Trophoblast cell (in vitro differentiated cells and primary cell): ENCODE measurements around the gene TBC1D8. TPM values are rescaled to one million over a fixed set of nuclear protein-coding genes. Genes with fewer than 3 reads are reported as not detected.

Experiments
- DNase-seq, 2 donors: peaks; one replicate each; pipeline ENCODE4 v3.0.0-alpha.2; 2016
- H2AFZ ChIP-seq: 2 replicates; pipeline ENCODE4 v1.6.1; 2013; ENCODE audit warnings: low read length, moderate library complexity, mild to moderate bottlenecking; ENCODE audit not compliant: insufficient read depth, poor library complexity
- H2AK5ac ChIP-seq: 2 replicates; pipeline ENCODE4 v1.6.1; 2013; ENCODE audit warnings: mild to moderate bottlenecking, low read length
- H2BK120ac ChIP-seq: 2 replicates; pipeline ENCODE4 v1.6.1; 2013; ENCODE audit warnings: low read length, mild to moderate bottlenecking, moderate library complexity; ENCODE audit not compliant: insufficient read depth, poor library complexity
- H2BK12ac ChIP-seq: 2 replicates; pipeline ENCODE4 v1.6.1; 2013; ENCODE audit warnings: mild to moderate bottlenecking, low read length, moderate library complexity
- H2BK5ac ChIP-seq: 2 replicates; pipeline ENCODE4 v1.6.1; 2013; ENCODE audit warnings: low read length, low read depth, moderate library complexity, mild to moderate bottlenecking; ENCODE audit not compliant: poor library complexity
- H3K14ac ChIP-seq: 2 replicates; pipeline ENCODE4 v1.6.1; 2013; ENCODE audit warnings: mild to moderate bottlenecking, low read length
- H3K18ac ChIP-seq: 2 replicates; pipeline ENCODE4 v1.6.1; 2013; ENCODE audit warnings: mild to moderate bottlenecking, low read length
- H3K23ac ChIP-seq: 2 replicates; pipeline ENCODE4 v1.6.1; 2013; ENCODE audit warnings: low read length
- H3K27ac ChIP-seq: 2 replicates; pipeline ENCODE4 v1.5.1; 2013; ENCODE audit warnings: low read depth, mild to moderate bottlenecking, inconsistent platforms, low read length, moderate library complexity
- H3K27me3 ChIP-seq: 2 replicates; pipeline ENCODE4 v1.6.1; 2013; ENCODE audit warnings: inconsistent platforms, mild to moderate bottlenecking, low read length, moderate library complexity; ENCODE audit not compliant: insufficient read depth
- H3K36me3 ChIP-seq, 2 experiments: 1 replicate in 1 of 2; 2 replicates in 1 of 2; pipeline ENCODE4 v1.6.1; 2013; ENCODE audit warnings: low read length in 2 of 2, mild to moderate bottlenecking in 2 of 2, moderate library complexity in 1 of 2; ENCODE audit not compliant: insufficient read depth in 2 of 2, control insufficient read depth in 1 of 2
- H3K4ac ChIP-seq: 2 replicates; pipeline ENCODE4 v1.6.1; 2013; ENCODE audit warnings: low read depth, mild to moderate bottlenecking, low read length, moderate library complexity
- H3K4me1 ChIP-seq, 2 experiments: 1 replicate in 1 of 2; 2 replicates in 1 of 2; pipeline ENCODE4 v1.6.1; 2013; ENCODE audit warnings: low read length in 2 of 2, mild to moderate bottlenecking in 2 of 2, moderate library complexity in 1 of 2; ENCODE audit not compliant: insufficient read depth in 2 of 2, control insufficient read depth in 1 of 2
- H3K4me2 ChIP-seq: 2 replicates; pipeline ENCODE4 v1.6.1; 2013; ENCODE audit warnings: inconsistent platforms, mild to moderate bottlenecking, low read length, moderate library complexity
- H3K4me3 ChIP-seq: 2 replicates; pipeline ENCODE4 v1.5.1; 2013; ENCODE audit warnings: mild to moderate bottlenecking, low read depth, low read length, inconsistent platforms
- H3K79me1 ChIP-seq: one replicate; pipeline ENCODE4 v1.6.1; 2013; ENCODE audit warnings: low read length
- H3K79me2 ChIP-seq: 2 replicates; pipeline ENCODE4 v1.6.1; 2013; ENCODE audit warnings: low read length, mild to moderate bottlenecking; ENCODE audit not compliant: control insufficient read depth, insufficient read depth, poor library complexity
- H3K9ac ChIP-seq: 2 replicates; pipeline ENCODE4 v1.6.1; 2013; ENCODE audit warnings: mild to moderate bottlenecking, low read length
- H3K9me3 ChIP-seq: 2 replicates; pipeline ENCODE4 v1.6.1; 2013; ENCODE audit warnings: low read depth, mild to moderate bottlenecking, control low read depth, inconsistent platforms, low read length; ENCODE audit not compliant: insufficient read depth
- H4K12ac ChIP-seq: 2 replicates; pipeline ENCODE4 v1.6.1; 2013; ENCODE audit warnings: low read depth, mild to moderate bottlenecking, low read length, moderate library complexity
- H4K8ac ChIP-seq: 2 replicates; pipeline ENCODE4 v1.6.1; 2013; ENCODE audit warnings: low read depth, mild to moderate bottlenecking, low read length, moderate library complexity
- H4K91ac ChIP-seq: one replicate; pipeline ENCODE4 v1.6.1; 2013; ENCODE audit warnings: low read depth, mild to moderate bottlenecking, low read length, moderate library complexity
- WGBS: extraction: QIAGEN DNeasy Blood & Tissue Kit; methylation state at CpG from one replicate; pipeline ENCODE4 v1.1.7; 2013; ENCODE audit warnings: missing lambda C conversion rate; ENCODE audit not compliant: insufficient read length, insufficient coverage; ENCODE audit errors: extremely low coverage; 5-methylcytosine and 5-hydroxymethylcytosine counted together
- polyA plus RNA-seq: library from polyadenylated mRNA; stranded (reverse); fragments of 200-250 nt; gene quantifications from 2 replicates; pipeline ENCODE4 v1.2.3, GENCODE V29; 2013

The TBC1D8 gene
- polyA plus RNA-seq, result 3.6 and 4.0 TPM in 2 replicates

DNA sequence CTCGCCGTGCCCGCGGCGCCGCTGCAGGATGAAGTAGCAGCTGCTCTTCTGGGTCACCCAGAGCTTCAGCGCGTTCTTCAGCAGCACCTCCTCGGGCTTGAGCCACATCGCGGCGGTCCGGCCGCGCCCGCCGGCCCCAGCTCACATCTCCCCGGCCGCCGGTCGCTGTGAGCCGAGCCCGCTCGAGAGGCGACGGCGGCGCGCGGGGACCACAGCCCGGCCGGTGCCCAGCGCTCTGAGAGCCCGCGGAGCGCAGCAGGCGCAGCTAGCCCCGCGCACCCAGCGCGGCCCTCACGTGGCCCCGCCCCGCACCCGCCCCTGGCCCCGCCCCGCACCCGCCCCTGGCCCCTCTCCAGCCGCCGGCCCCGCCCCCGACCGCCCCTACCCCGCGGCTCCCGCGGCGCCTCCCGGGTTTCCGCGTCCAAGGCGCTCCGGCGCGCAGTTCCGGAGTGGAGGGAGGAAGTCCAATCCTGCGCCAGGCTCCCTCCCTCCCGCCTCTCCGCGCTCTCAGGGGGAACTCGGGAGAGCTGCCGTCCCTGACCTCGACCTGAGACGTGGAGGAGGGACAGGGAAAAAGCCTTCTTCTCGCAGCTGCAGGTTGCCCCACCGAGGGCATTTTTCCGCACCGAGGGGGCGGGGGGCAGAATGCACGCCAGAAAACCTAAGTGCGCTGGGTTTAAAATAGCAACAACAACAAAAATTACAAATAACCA is at the start of gene TBC1D8:
TBC1D8 (minus strand) TSS at position 237 of the 713 bp plus-strand sequence; CDS start at position 108, 129 bp downstream.
- peak within 1 kb of the TSS; percentile 72 for H4K91ac ChIP-seq
- WGBS, result no CpG with 5 or more reads among the region's 81 CpGs
- peaks cover 4% of the 10 kb centered on the region for H3K79me1 ChIP-seq
- H3K23ac ChIP-seq, result no peak within 1 kb of the TSS
- H3K27me3 ChIP-seq, result no peaks in the 10 kb centered on the region
- no peak within 1 kb of the TSS for H3K14ac ChIP-seq
- peak; percentile 72 to 87 for DNase-seq
- no peak within 1 kb of the TSS for H2BK12ac ChIP-seq
- H3K79me2 ChIP-seq, result peaks cover 4% of the 10 kb centered on the region
- peak within 1 kb of the TSS; percentile 12 for H3K4ac ChIP-seq
- peak within 1 kb of the TSS; percentile 79 for H3K4me3 ChIP-seq
- H2BK5ac ChIP-seq, result peak within 1 kb of the TSS; percentile 47
- H3K27ac ChIP-seq, result no peak within 1 kb of the TSS
- H3K18ac ChIP-seq, result peak within 1 kb of the TSS; percentile 79
- H3K9me3 ChIP-seq, result no peaks in the 10 kb centered on the region
- H4K8ac ChIP-seq, result peak within 1 kb of the TSS; percentile 89
- H3K9ac ChIP-seq, result no peak within 1 kb of the TSS
- H2AFZ ChIP-seq, result peak within 1 kb of the TSS; percentile 77
- peak within 1 kb of the TSS; percentile 71 for H3K4me2 ChIP-seq
- no peak within 1 kb of the TSS for H2BK120ac ChIP-seq
- H3K4me1 ChIP-seq, result peaks cover 4 to 15% of the 10 kb centered on the region in 2 experiments
- H2AK5ac ChIP-seq, result no peak within 1 kb of the TSS
- no peak within 1 kb of the TSS for H4K12ac ChIP-seq
- no peaks in the 10 kb centered on the region for H3K36me3 ChIP-seq

DNA sequence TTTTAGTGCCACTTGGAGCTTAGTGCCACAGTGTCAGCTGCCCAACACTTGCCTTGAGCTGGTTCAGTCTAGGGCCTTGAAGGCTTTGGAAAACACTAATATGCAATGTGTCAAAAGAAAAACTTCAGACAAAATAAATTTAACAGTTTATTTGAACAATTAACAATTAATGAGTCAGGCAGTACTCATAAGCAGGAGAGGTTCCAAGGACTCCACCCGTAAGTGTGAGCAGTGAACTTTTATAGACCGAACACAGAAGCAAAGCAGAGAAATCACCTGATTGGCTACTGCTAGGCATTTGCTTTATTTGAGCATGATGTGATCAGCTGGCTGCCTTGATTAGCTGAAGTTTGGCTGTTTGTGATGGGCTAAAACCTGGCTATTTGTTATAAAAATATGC is 49.5 kb upstream of the TBC1D8 start:
- WGBS, result no CpG with 5 or more reads among the region's 2 CpGs

DNA sequence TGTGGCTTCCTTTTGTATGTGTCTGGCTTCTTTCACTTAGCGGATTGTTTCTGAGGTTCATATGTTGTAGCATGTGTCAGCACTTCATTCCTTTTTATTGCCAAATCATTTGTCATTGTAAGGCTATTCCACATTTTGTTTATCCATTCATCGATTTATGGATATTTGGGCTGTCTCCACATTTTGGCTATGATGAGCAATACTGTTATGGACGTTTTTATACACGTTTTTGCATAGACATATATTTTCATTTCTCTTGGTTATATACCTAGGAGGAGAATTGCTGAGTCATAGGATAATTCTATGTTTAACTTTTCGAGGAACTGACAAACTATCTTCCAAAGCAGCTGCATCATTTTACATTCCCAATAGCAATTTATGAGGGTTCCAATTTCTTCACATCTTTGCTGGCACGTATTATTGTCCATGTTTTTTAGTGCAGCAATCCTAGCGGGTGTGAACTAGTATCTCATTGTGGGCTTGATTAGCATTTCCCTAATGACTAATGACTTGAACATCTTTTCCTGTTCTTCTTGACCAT is 48.1 kb upstream of the TBC1D8 start:
- Histone ChIP-seq H3K36me3 (no peaks in the 10 kb centered on the region), H3K4ac (no peak overlapping the region), H2AFZ (no peak overlapping the region), H3K27me3 (no peaks in the 10 kb centered on the region), H3K9me3 (no peaks in the 10 kb centered on the region), H3K4me3 (no peak overlapping the region), H3K14ac (no peak overlapping the region), H4K8ac (no peak overlapping the region), H3K23ac (no peak overlapping the region), H3K79me2 (no peaks in the 10 kb centered on the region), H2BK120ac (no peak overlapping the region), H4K91ac (no peak overlapping the region), H3K27ac (no peak overlapping the region), H3K79me1 (no peaks in the 10 kb centered on the region), H3K18ac (no peak overlapping the region), H3K9ac (no peak overlapping the region), H2BK5ac (no peak overlapping the region), H3K4me2 (no peak overlapping the region), H2BK12ac (no peak overlapping the region), H4K12ac (no peak overlapping the region), H3K4me1 (no peaks in the 10 kb centered on the region), H2AK5ac (no peak overlapping the region)
- WGBS, result no CpG with 5 or more reads among the region's 7 CpGs
- DNase-seq, result no peak

More for the DNA sequence above, 49.5 kb upstream of the TBC1D8 start:
- no peak overlapping the region for H3K18ac ChIP-seq
- H3K36me3 ChIP-seq, result no peaks in the 10 kb centered on the region
- H3K79me1 ChIP-seq, result no peaks in the 10 kb centered on the region
- H4K91ac ChIP-seq, result no peak overlapping the region
- no peaks in the 10 kb centered on the region for H3K4me1 ChIP-seq
- H2BK12ac ChIP-seq, result no peak overlapping the region
- H4K12ac ChIP-seq, result no peak overlapping the region
- no peak overlapping the region for H4K8ac ChIP-seq
- H3K79me2 ChIP-seq, result no peaks in the 10 kb centered on the region
- H3K23ac ChIP-seq, result no peak overlapping the region
- no peak overlapping the region for H2AFZ ChIP-seq
- no peaks in the 10 kb centered on the region for H3K9me3 ChIP-seq
- no peaks in the 10 kb centered on the region for H3K27me3 ChIP-seq
- no peak overlapping the region for H2AK5ac ChIP-seq
- no peak overlapping the region for H3K9ac ChIP-seq
- H3K27ac ChIP-seq, result no peak overlapping the region
- no peak overlapping the region for H3K4ac ChIP-seq
- H2BK120ac ChIP-seq, result no peak overlapping the region
- H2BK5ac ChIP-seq, result no peak overlapping the region
- H3K4me3 ChIP-seq, result no peak overlapping the region
- no peak for DNase-seq
- H3K14ac ChIP-seq, result no peak overlapping the region
- no peak overlapping the region for H3K4me2 ChIP-seq

DNA sequence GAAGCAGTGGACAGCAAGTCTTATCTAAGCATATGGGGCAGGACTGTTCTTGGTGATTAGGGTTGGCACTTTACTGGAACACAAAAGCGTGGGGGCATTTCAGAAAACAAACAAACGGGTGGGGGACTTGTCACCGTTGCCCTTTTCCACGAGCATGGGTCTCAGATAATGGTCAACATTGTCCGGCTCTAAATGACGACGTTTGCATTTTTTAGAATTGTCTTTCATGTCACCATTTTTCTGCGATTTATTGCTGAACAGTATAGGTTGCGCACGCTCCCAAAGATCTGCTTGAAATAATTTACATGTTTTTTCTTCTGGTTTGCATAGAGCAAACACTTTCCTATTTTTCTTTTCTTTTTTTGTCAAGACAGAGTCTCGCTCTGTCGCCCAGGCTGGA is 46.6 kb upstream of the TBC1D8 start:
- Histone ChIP-seq H3K9me3 (no peaks in the 10 kb centered on the region), H4K8ac (no peak overlapping the region), H2AK5ac (no peak overlapping the region), H3K23ac (no peak overlapping the region), H2AFZ (no peak overlapping the region), H3K79me1 (no peaks in the 10 kb centered on the region), H3K4ac (no peak overlapping the region), H3K79me2 (no peaks in the 10 kb centered on the region), H3K36me3 (no peaks in the 10 kb centered on the region), H3K27ac (no peak overlapping the region), H3K27me3 (no peaks in the 10 kb centered on the region), H3K14ac (no peak overlapping the region), H2BK5ac (no peak overlapping the region), H3K4me2 (no peak overlapping the region), H3K9ac (no peak overlapping the region), H2BK12ac (no peak overlapping the region), H4K91ac (no peak overlapping the region), H3K4me1 (no peaks in the 10 kb centered on the region), H2BK120ac (no peak overlapping the region), H4K12ac (no peak overlapping the region), H3K4me3 (no peak overlapping the region), H3K18ac (no peak overlapping the region)
- WGBS, result no CpG with 5 or more reads among the region's 12 CpGs
- no peak for DNase-seq
